Tibial nerve (tissue), 4 donors: ENCODE results near the gene NR2C2. TPM values are rescaled to one million over a fixed set of nuclear protein-coding genes. Genes with fewer than 3 reads are reported as not detected.

Experiments used
- DNase-seq, 2 donors: peaks; one replicate each; pipeline ENCODE4 v3.0.0-alpha.2; 2019; ENCODE audit warnings: low spot score in 2 of 2
- H3K27ac ChIP-seq, 4 donors: fragments of 200-600 bp; sonication (generic) in 3 of 4; one replicate each; pipeline ENCODE4 v1.5.1; 2017 to 2019; ENCODE audit warnings: mild to moderate bottlenecking in 1 of 4
- H3K27me3 ChIP-seq, 2 donors: fragments of 200-600 bp; sonication (generic) in 1 of 2; one replicate each; pipeline versions ENCODE4 v1.5.1 to v1.6.0; 2017 to 2019
- H3K36me3 ChIP-seq, 3 donors: fragments of 200-600 bp; sonication (generic); one replicate each; pipeline ENCODE4 v1.5.1; 2018 to 2019
- H3K4me1 ChIP-seq, 4 donors: fragments of 200-600 bp; sonication (generic) in 3 of 4; one replicate each; pipeline ENCODE4 v1.5.1; 2017 to 2019
- H3K4me3 ChIP-seq, 4 donors: fragments of 200-600 bp; sonication (generic) in 3 of 4; one replicate each; pipeline ENCODE4 v1.5.1; 2017 to 2019; ENCODE audit warnings: mild to moderate bottlenecking in 1 of 4, moderate library complexity in 1 of 4
- H3K9me3 ChIP-seq, 4 donors: fragments of 200-600 bp; sonication (generic) in 3 of 4; one replicate each; pipeline ENCODE4 v1.5.1; 2017 to 2019
- CTCF ChIP-seq, 5 experiments: fragments of 200-600 bp in 3 of 5; fragments of 450-650 bp in 2 of 5; sonication (generic) in 3 of 5; IDR thresholded peaks; one replicate each; pipeline ENCODE4 v1.5.1; 2016 to 2019; ENCODE audit warnings: antibody characterized with exemption in 5 of 5, mild to moderate bottlenecking in 3 of 5, moderate library complexity in 2 of 5
- EP300 ChIP-seq, 2 donors: sonication (generic); formaldehyde crosslinking; IDR thresholded peaks; one replicate each; pipeline ENCODE4 v1.6.1; 2017; ENCODE audit warnings: antibody characterized with exemption in 2 of 2, mild to moderate bottlenecking in 1 of 2
- POLR2A ChIP-seq, 2 donors: fragments of 450-650 bp; IDR thresholded peaks; one replicate each; pipeline ENCODE4 v1.6.1; 2017; ENCODE audit warnings: antibody characterized with exemption in 2 of 2, mild to moderate bottlenecking in 2 of 2, moderate library complexity in 2 of 2
- WGBS, 2 donors: methylation state at CpG; one replicate each; pipeline ENCODE4 v1.1.5; 2018; 5-methylcytosine and 5-hydroxymethylcytosine counted together
- total RNA-seq, 4 donors: library from RNA; depleted of rRNA; stranded (reverse); fragments of >200 nt; gene quantifications; one replicate each; pipeline ENCODE4 v1.1.0, GENCODE V29; 2016

The NR2C2 gene
- total RNA-seq, 4 donors from 2014 or later: 34.5 to 54.3 (median 44.4) TPM

- Histone ChIP-seq H3K9me3 (no peaks in the 10 kb centered on the region), H3K4me1 (no peaks in the 10 kb centered on the region), H3K27me3 (no peaks in the 10 kb centered on the region), H3K4me3 (no peak overlapping the region), H3K27ac (no peak overlapping the region), H3K36me3 (peaks cover 6 to 95% (median 32%) of the 10 kb centered on the region in 3 donors)
- DNase-seq: no peak
- TF ChIP-seq EP300 (IDR thresholded peaks at IDR 0.05) (no peak), POLR2A (IDR thresholded peaks at IDR 0.05) (no peak), CTCF (IDR thresholded peaks at IDR 0.05) (no peak)
- WGBS, 2 donors: 90 to 92% methylated on average over 19 of the region's 19 CpGs
These were observed 127.1 kb downstream of the NR2C2 start for GRCh38 chr3:15074500-15074899.

- Histone ChIP-seq H3K4me1 (no peaks in the 10 kb centered on the region), H3K36me3 (peaks cover 6 to 98% (median 37%) of the 10 kb centered on the region in 3 donors), H3K27me3 (no peaks in the 10 kb centered on the region), H3K27ac (no peak overlapping the region), H3K9me3 (no peaks in the 10 kb centered on the region), H3K4me3 (no peak overlapping the region)
- no peak for TF ChIP-seq EP300 (IDR thresholded peaks at IDR 0.05)
- no peak for DNase-seq
- WGBS, 2 donors: 85 to 88% methylated on average over 3 of the region's 3 CpGs
These were observed 131.7 kb downstream of the NR2C2 start for GRCh38 chr3:15079091-15079490.

GRCh38 chr3:15081960-15082664, 134.7 kb downstream of the NR2C2 start:
- Histone ChIP-seq H3K9me3 (no peaks in the 10 kb centered on the region), H3K4me1 (no peaks in the 10 kb centered on the region), H3K27me3 (no peaks in the 10 kb centered on the region), H3K4me3 (no peak overlapping the region), H3K27ac (no peak overlapping the region), H3K36me3 (peaks cover 3 to 98% (median 18%) of the 10 kb centered on the region in 3 donors)
- 92 to 95% methylated on average over 13 of the region's 13 CpGs for WGBS, 2 donors
- TF ChIP-seq POLR2A (IDR thresholded peaks at IDR 0.05) (no peak), CTCF (IDR thresholded peaks at IDR 0.05) (no peak), EP300 (IDR thresholded peaks at IDR 0.05) (no peak)
- DNase-seq: no peak

GRCh38 chr3:15083252-15083651, 135.9 kb downstream of the NR2C2 start:
- no peak for DNase-seq
- no peaks in the 10 kb centered on the region for H3K27me3 ChIP-seq
- no peaks in the 10 kb centered on the region for H3K4me1 ChIP-seq
- peaks cover 2 to 98% (median 11%) of the 10 kb centered on the region in 3 donors for H3K36me3 ChIP-seq
- TF ChIP-seq POLR2A (IDR thresholded peaks at IDR 0.05): no peak
- no peak for TF ChIP-seq EP300 (IDR thresholded peaks at IDR 0.05)
- H3K4me3 ChIP-seq: no peak overlapping the region
- 84 to 85% methylated on average over 1 of the region's 1 CpG for WGBS, 2 donors
- no peak overlapping the region for H3K27ac ChIP-seq
- H3K9me3 ChIP-seq: no peaks in the 10 kb centered on the region

- no peak for DNase-seq
- Histone ChIP-seq H3K27ac (no peak overlapping the region), H3K4me1 (no peaks in the 10 kb centered on the region), H3K27me3 (no peaks in the 10 kb centered on the region), H3K9me3 (no peaks in the 10 kb centered on the region), H3K4me3 (no peak overlapping the region), H3K36me3 (peaks cover 2 to 96% (median 15%) of the 10 kb centered on the region in 3 donors)
- WGBS, 2 donors: 93 to 96% methylated on average over 2 of the region's 2 CpGs
- no peak for TF ChIP-seq CTCF (IDR thresholded peaks at IDR 0.05)
- no peak for TF ChIP-seq EP300 (IDR thresholded peaks at IDR 0.05)
- no peak for TF ChIP-seq POLR2A (IDR thresholded peaks at IDR 0.05)
These were observed 138.9 kb downstream of the NR2C2 start for GRCh38 chr3:15086263-15086662.

GRCh38 chr3:15086699-15087098, 139.3 kb downstream of the NR2C2 start:
- TF ChIP-seq CTCF (IDR thresholded peaks at IDR 0.05) (no peak), POLR2A (IDR thresholded peaks at IDR 0.05) (no peak), EP300 (IDR thresholded peaks at IDR 0.05) (no peak)
- H3K4me3 ChIP-seq: no peak overlapping the region
- no peaks in the 10 kb centered on the region for H3K9me3 ChIP-seq
- no peaks in the 10 kb centered on the region for H3K27me3 ChIP-seq
- no peak for DNase-seq
- peaks cover 2 to 96% (median 11%) of the 10 kb centered on the region in 3 donors for H3K36me3 ChIP-seq
- 90 to 92% methylated on average over 2 of the region's 2 CpGs for WGBS, 2 donors
- H3K27ac ChIP-seq: no peak overlapping the region
- no peaks in the 10 kb centered on the region for H3K4me1 ChIP-seq
